Transverse colon (tissue), 4 donors: ENCODE data around the gene ARHGEF37. TPM values are rescaled to one million over a fixed set of nuclear protein-coding genes. Genes with fewer than 3 reads are reported as not detected.
A peak's percentile ranks its signal among the peaks of the same experiment; 100 is the strongest.

ENCODE experiments used
- DNase-seq: peaks from one replicate; pipeline ENCODE4 v3.0.0-alpha.2; 2019
- H3K27ac ChIP-seq, 4 donors: fragments of 200-600 bp; sonication (generic); 2 replicates each; pipeline ENCODE4 v1.5.1; 2016 to 2018; ENCODE audit warnings: inconsistent platforms in 4 of 4
- H3K27me3 ChIP-seq: fragments of 200-600 bp; sonication (generic); 2 replicates; pipeline ENCODE4 v1.5.1; 2017; ENCODE audit warnings: inconsistent platforms
- H3K36me3 ChIP-seq, 4 donors: fragments of 200-600 bp; sonication (generic); 2 replicates each; pipeline ENCODE4 v1.5.1; 2017 to 2019; ENCODE audit warnings: inconsistent platforms in 4 of 4
- H3K4me1 ChIP-seq, 4 donors: fragments of 200-600 bp; sonication (generic); 2 replicates each; pipeline ENCODE4 v1.5.1; 2017 to 2020; ENCODE audit warnings: inconsistent platforms in 4 of 4
- H3K4me3 ChIP-seq, 4 donors: fragments of 200-600 bp; sonication (generic); 1 replicate in 1 of 4; 2 replicates in 3 of 4; pipeline versions ENCODE4 v1.5.1 to v1.6.1; 2017 to 2019; ENCODE audit warnings: inconsistent platforms in 4 of 4
- H3K9me3 ChIP-seq, 2 donors: fragments of 200-600 bp; sonication (generic); 2 replicates each; pipeline ENCODE4 v1.5.1; 2017 to 2019; ENCODE audit warnings: inconsistent platforms in 2 of 2
- CTCF ChIP-seq, 5 experiments: fragments of 200-600 bp in 3 of 5; fragments of 450-650 bp in 2 of 5; sonication (generic) in 3 of 5; IDR thresholded peaks; 1 replicate in 2 of 5; 2 replicates in 3 of 5; pipeline ENCODE4 v1.5.1; 2016 to 2017; ENCODE audit warnings: antibody characterized with exemption in 5 of 5, inconsistent platforms in 3 of 5, mild to moderate bottlenecking in 2 of 5, moderate library complexity in 1 of 5
- EP300 ChIP-seq: sonication (generic); formaldehyde crosslinking; IDR thresholded peaks from one replicate; pipeline ENCODE4 v1.6.1; 2017; ENCODE audit warnings: antibody characterized with exemption, low read depth
- POLR2A ChIP-seq: fragments of 450-650 bp; IDR thresholded peaks from one replicate; pipeline ENCODE4 v1.6.1; 2016; ENCODE audit warnings: antibody characterized with exemption, mild to moderate bottlenecking, moderate library complexity
- POLR2AphosphoS5 ChIP-seq, 3 donors: sonication (generic); formaldehyde crosslinking; IDR thresholded peaks; one replicate each; pipeline ENCODE4 v1.6.1; 2016; ENCODE audit warnings: antibody characterized with exemption in 3 of 3
- WGBS, 2 donors: methylation state at CpG; one replicate each; pipeline ENCODE4 v1.1.5; 2018; ENCODE audit warnings: low coverage in 1 of 2; 5-methylcytosine and 5-hydroxymethylcytosine counted together
- in situ Hi-C, 4 donors: fragments of 200-750 bp; cut with MboI; loops; one replicate each; pipeline versions ENCODE4 v1.15.0 to v1.15.1; 2017; ENCODE audit warnings: low sequenced_read_pairs in 3 of 4, low pct_ligation_motif_present in 1 of 4, low pct_unique_long_range_greater_than_20kb in 1 of 4
- intact Hi-C: fragments of 100-400 bp; cut with DNase I; formaldehyde crosslinking; loops from one replicate; pipeline ENCODE4 v1.15.1; 2023; ENCODE audit warnings: low total_unique reads
- total RNA-seq, 4 donors: library from RNA; depleted of rRNA; stranded (reverse); fragments of >200 nt; gene quantifications; one replicate each; pipeline ENCODE4 v1.1.0, GENCODE V29; 2016

ARHGEF37 gene
- total RNA-seq, 4 donors from 2014 or later = 14.2 to 27.5 (median 21.7) TPM

DNA sequence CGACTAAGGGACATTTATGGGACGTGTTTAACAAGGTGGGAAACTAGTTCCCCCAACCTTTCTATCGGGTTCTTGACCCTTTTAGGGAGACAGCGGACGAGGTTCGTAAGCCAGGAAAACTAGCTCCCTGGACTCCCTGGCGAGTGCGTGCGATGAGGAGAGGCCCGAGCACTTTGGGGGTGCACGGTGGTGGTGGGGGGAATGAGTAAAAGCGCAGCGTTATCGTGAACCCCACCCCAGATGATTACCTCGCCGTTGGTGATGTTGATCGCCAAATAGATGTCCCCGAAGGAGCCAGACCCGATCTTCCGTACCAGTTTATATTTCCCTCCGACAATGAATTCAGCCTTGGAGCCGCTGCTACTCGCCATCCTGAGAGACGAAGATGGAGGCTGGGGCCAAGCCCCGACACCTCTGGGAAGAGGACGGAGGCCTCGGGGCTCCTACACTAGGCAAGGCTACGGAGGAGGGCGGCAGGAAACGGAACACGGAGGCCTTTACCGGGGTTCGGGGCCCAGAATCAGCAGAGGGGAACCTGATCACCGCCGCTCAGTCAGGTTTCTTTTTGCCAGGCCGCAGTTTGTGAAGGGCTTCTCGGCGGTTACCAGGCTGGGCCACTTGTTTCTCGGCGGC, 30.6 kb upstream of the ARHGEF37 start:
- peak; percentile 35 for DNase-seq
- intact Hi-C loops = no loop called here
- WGBS, 2 donors = 0 to 1% methylated on average over 2 to 35 of the region's 40 CpGs
- Histone ChIP-seq H3K36me3 (peaks cover 0 to 13% (median 5%) of the 10 kb centered on the region in 4 donors), H3K4me3 (peak overlapping the region; percentile 75 to 84 (median 80)), H3K27me3 (no peaks in the 10 kb centered on the region), H3K4me1 (peaks cover 29 to 47% (median 35%) of the 10 kb centered on the region in 4 donors), H3K9me3 (no peaks in the 10 kb centered on the region), H3K27ac (peak overlapping the region; percentile 98 to 99 (median 98))
- TF ChIP-seq POLR2AphosphoS5 (IDR thresholded peaks at IDR 0.05) = no peak
- in situ Hi-C loops = loop anchor here in 3 of 4 donors (5.0 to 25.0 kb wide), 3 partner anchors 113 to 213 kb away; partner anchors contain the start of genes GRPEL2 (in 1 of the 3) and IL17B (in 1 of the 3)

DNA sequence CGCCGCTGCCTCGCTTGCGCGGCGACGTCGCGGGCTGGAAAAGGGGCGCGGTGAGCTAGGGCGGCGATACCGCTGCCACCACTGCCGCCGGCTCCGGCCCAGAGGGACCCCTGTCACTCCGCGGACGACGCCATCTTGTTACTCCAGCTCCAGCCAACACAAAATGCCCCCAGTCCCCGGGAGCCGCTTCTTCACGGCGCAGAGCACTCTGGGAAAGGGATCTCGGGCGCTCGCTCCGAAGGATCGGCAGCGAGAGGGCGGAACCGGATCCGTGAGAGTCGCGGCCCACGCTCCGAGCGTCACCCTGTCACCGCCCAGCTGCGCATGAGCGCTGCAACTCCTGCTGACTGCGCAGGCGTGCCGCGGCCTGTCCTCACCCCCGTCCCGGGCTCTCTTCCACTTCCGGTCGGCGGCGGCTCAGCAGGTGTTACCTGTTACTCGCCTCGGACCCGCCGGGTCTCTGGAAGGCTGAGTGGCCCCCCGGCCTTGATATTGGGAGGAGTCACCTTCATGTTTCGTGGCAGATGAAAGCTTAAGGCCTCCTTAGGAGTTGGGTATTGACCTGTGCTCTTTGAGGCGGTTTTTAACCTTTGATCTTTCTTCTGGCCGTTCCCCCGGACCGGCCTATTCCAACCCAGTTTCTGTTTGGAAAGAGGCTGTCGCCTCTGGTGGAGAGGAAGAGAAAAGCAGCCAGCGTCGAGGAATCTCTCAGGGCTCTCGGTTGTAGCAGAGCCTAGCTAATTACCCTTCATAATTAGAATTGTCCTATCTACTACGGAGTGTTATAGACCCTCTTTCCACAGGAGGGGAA, 29.9 kb upstream of the ARHGEF37 start, which contains the start of gene CSNK1A1:
CSNK1A1 (minus strand) TSS at position 213 of the 811 bp plus-strand sequence. CDS start 475 bp downstream, outside the sequence.
- no peaks in the 10 kb centered on the region for H3K9me3 ChIP-seq
- intact Hi-C loops = no loop called here
- no peaks in the 10 kb centered on the region for H3K27me3 ChIP-seq
- in situ Hi-C loops = loop anchor here in 3 of 4 donors (5.0 to 25.0 kb wide), 3 partner anchors 114 to 214 kb away; partner anchors contain the start of genes GRPEL2 (in 1 of the 3) and IL17B (in 1 of the 3)
- WGBS, 2 donors = 0 to 1% methylated on average over 1 to 30 of the region's 67 CpGs
- H3K27ac ChIP-seq = peak within 1 kb of the TSS; percentile 98 to 99 (median 98)
- H3K4me1 ChIP-seq = peaks cover 24 to 39% (median 29%) of the 10 kb centered on the region in 4 donors
- TF ChIP-seq EP300 = no peak
- TF ChIP-seq POLR2AphosphoS5 (IDR thresholded peaks at IDR 0.05) = peak; percentile 96 to 98 (median 97)
- peak; percentile 97 for TF ChIP-seq POLR2A
- TF ChIP-seq CTCF (IDR thresholded peaks at IDR 0.05) = peak; percentile 77 to 98 (median 85)
- H3K4me3 ChIP-seq = peak within 1 kb of the TSS; percentile 75 to 84 (median 80)
- H3K36me3 ChIP-seq = peaks cover 0 to 7% (median 3%) of the 10 kb centered on the region in 4 donors
- peak; percentile 99 for DNase-seq

- TF ChIP-seq CTCF (IDR thresholded peaks at IDR 0.05) = peak in 2 of 5 experiments; percentile 7 to 47
- no peak for TF ChIP-seq EP300
- DNase-seq = no peak
- 24 to 27% methylated on average over 6 of the region's 6 CpGs for WGBS, 2 donors
- peak overlapping the region; percentile 51 to 84 (median 80) for H3K4me3 ChIP-seq
- peak overlapping the region; percentile 98 to 99 (median 98) for H3K27ac ChIP-seq
- H3K9me3 ChIP-seq = no peaks in the 10 kb centered on the region
- no peaks in the 10 kb centered on the region for H3K27me3 ChIP-seq
- intact Hi-C loops (no loop called here), in situ Hi-C loops (loop anchor here in 3 of 4 donors (5.0 to 25.0 kb wide), 3 partner anchors 115 to 215 kb away; partner anchors contain the start of genes GRPEL2 (in 1 of the 3) and IL17B (in 1 of the 3))
- H3K4me1 ChIP-seq = peaks cover 18 to 33% (median 23%) of the 10 kb centered on the region in 4 donors
- peaks cover 0 to 7% (median 3%) of the 10 kb centered on the region in 4 donors for H3K36me3 ChIP-seq
Measured at GRCh38 chr5:149552038-149552494, 29.2 kb upstream of the ARHGEF37 start.

- peaks cover 0 to 6% (median 3%) of the 10 kb centered on the region in 4 donors for H3K36me3 ChIP-seq
- H3K9me3 ChIP-seq = no peaks in the 10 kb centered on the region
- TF ChIP-seq POLR2A (no peak), CTCF (IDR thresholded peaks at IDR 0.05) (no peak), POLR2AphosphoS5 (IDR thresholded peaks at IDR 0.05) (no peak), EP300 (no peak)
- in situ Hi-C loops (loop anchor here in 3 of 4 donors (5.0 to 25.0 kb wide), 3 partner anchors 115 to 215 kb away; partner anchors contain the start of genes GRPEL2 (in 1 of the 3) and IL17B (in 1 of the 3)), intact Hi-C loops (no loop called here)
- no peaks in the 10 kb centered on the region for H3K27me3 ChIP-seq
- H3K4me3 ChIP-seq = no peak overlapping the region
- DNase-seq = no peak
- peaks cover 12 to 27% (median 17%) of the 10 kb centered on the region in 4 donors for H3K4me1 ChIP-seq
- 87 to 93% methylated on average over 16 to 18 of the region's 18 CpGs for WGBS, 2 donors
- peak overlapping the region in 3 of 4 donors; percentile 98 to 99 (median 98) for H3K27ac ChIP-seq
Measured at GRCh38 chr5:149552553-149553160, 28.6 kb upstream of the ARHGEF37 start.
